Fibroblast of lung (primary cell): ENCODE results near the gene SAPCD2. TPM values are rescaled to one million over a fixed set of nuclear protein-coding genes. Genes with fewer than 3 reads are reported as not detected.

Source experiments
- DNase-seq, 2 donors: peaks; one replicate each; pipeline versions ENCODE4 v3.0.0 to v3.0.0-alpha.2; 2010; ENCODE audit warnings: low read depth in 2 of 2
- H2AFZ ChIP-seq: 2 replicates; pipeline ENCODE4 v1.5.1; 2012; ENCODE audit warnings: low read length, control low read depth, inconsistent platforms
- H3K27ac ChIP-seq: 2 replicates; pipeline ENCODE4 v1.5.1; 2011; ENCODE audit warnings: low read length, control low read depth; ENCODE audit not compliant: insufficient read depth
- H3K27me3 ChIP-seq: 2 replicates; pipeline ENCODE4 v1.5.1; 2011; ENCODE audit warnings: mild to moderate bottlenecking, low read length; ENCODE audit not compliant: control insufficient read depth, insufficient read depth
- H3K36me3 ChIP-seq: 2 replicates; pipeline ENCODE4 v1.5.1; 2011; ENCODE audit warnings: low read length; ENCODE audit not compliant: control insufficient read depth, insufficient read depth
- H3K4me1 ChIP-seq: 2 replicates; pipeline ENCODE4 v1.5.1; 2011; ENCODE audit warnings: low read length; ENCODE audit not compliant: control insufficient read depth, insufficient read depth; ENCODE audit errors: extremely low read depth
- H3K4me2 ChIP-seq: 2 replicates; pipeline ENCODE4 v1.5.1; 2011; ENCODE audit warnings: low read length, control low read depth; ENCODE audit not compliant: insufficient read depth; ENCODE audit errors: extremely low read depth
- H3K4me3 ChIP-seq, 4 experiments: fragments of 200-600 bp in 1 of 4; sonication (generic) in 1 of 4; replicated peaks in 1 of 4; 2 replicates each; pipeline ENCODE4 v1.5.1; 2011 to 2016; ENCODE audit warnings: low read length in 4 of 4, low read depth in 3 of 4, mild to moderate bottlenecking in 3 of 4, control low read depth in 2 of 4, inconsistent platforms in 1 of 4, mixed read lengths in 1 of 4; ENCODE audit not compliant: insufficient read depth in 1 of 4; ENCODE audit errors: control extremely low read depth in 1 of 4
- H3K79me2 ChIP-seq: 2 replicates; pipeline ENCODE4 v1.5.1; 2012; ENCODE audit warnings: mild to moderate bottlenecking, low read length, inconsistent platforms; ENCODE audit not compliant: control insufficient read depth, insufficient read depth
- H3K9ac ChIP-seq: 2 replicates; pipeline ENCODE4 v1.5.1; 2011; ENCODE audit warnings: mild to moderate bottlenecking, low read length, control low read depth; ENCODE audit not compliant: insufficient read depth
- H3K9me3 ChIP-seq: 2 replicates; pipeline ENCODE4 v1.5.1; 2012; ENCODE audit warnings: low read depth, low read length; ENCODE audit not compliant: control insufficient read depth, insufficient read depth
- H4K20me1 ChIP-seq: 2 replicates; pipeline ENCODE4 v1.5.1; 2011; ENCODE audit warnings: low read length; ENCODE audit not compliant: control insufficient read depth, insufficient read depth; ENCODE audit errors: extremely low read depth
- EZH2 ChIP-seq: IDR thresholded peaks from 2 replicates; pipeline ENCODE4 v1.5.1; 2012; ENCODE audit warnings: low read length, control low read depth, mild to moderate bottlenecking; ENCODE audit errors: missing control alignments
- polyA plus RNA-seq, 2 donors: library from polyadenylated mRNA; depleted of rRNA in 1 of 2; stranded (reverse) in 1 of 2; unstranded in 1 of 2; fragments of >200 nt; gene quantifications; 2 replicates each; pipeline ENCODE4 v1.2.1, GENCODE V29; 2011 to 2012; ENCODE audit warnings: missing spikeins in 1 of 2
- total RNA-seq: library from RNA; depleted of rRNA; stranded (reverse); fragments of >200 nt; gene quantifications from 2 replicates; pipeline ENCODE4 v1.2.1, GENCODE V29; 2014
- TF ChIP-seq, protein P1 (sequence below), 2 donors: IDR thresholded peaks in 1 of 2; conservative IDR thresholded peaks in 1 of 2; 1 replicate in 1 of 2; 2 replicates in 1 of 2; pipeline ENCODE4 v1.5.1; 2011 to 2012; ENCODE audit warnings: low read length in 2 of 2, control low read depth in 1 of 2, inconsistent platforms in 1 of 2, low read depth in 1 of 2, mild to moderate bottlenecking in 1 of 2

The SAPCD2 gene
- total and polyA plus RNA-seq, 2 donors (not counting 1 experiment from before 2014, with no cell fraction given): 0.85 to 2.8 TPM

- Histone ChIP-seq H3K4me2 (no peak overlapping the region), H3K27ac (no peak overlapping the region), H3K36me3 (no peaks in the 10 kb centered on the region), H2AFZ (no peak overlapping the region), H3K4me1 (peaks cover 10% of the 10 kb centered on the region), H3K79me2 (no peaks in the 10 kb centered on the region), H4K20me1 (no peaks in the 10 kb centered on the region), H3K27me3 (no peaks in the 10 kb centered on the region), H3K9me3 (no peaks in the 10 kb centered on the region), H3K9ac (no peak overlapping the region), H3K4me3 (no peak overlapping the region)
- no peak for TF ChIP-seq EZH2
- TF ChIP-seq, protein P1, sequence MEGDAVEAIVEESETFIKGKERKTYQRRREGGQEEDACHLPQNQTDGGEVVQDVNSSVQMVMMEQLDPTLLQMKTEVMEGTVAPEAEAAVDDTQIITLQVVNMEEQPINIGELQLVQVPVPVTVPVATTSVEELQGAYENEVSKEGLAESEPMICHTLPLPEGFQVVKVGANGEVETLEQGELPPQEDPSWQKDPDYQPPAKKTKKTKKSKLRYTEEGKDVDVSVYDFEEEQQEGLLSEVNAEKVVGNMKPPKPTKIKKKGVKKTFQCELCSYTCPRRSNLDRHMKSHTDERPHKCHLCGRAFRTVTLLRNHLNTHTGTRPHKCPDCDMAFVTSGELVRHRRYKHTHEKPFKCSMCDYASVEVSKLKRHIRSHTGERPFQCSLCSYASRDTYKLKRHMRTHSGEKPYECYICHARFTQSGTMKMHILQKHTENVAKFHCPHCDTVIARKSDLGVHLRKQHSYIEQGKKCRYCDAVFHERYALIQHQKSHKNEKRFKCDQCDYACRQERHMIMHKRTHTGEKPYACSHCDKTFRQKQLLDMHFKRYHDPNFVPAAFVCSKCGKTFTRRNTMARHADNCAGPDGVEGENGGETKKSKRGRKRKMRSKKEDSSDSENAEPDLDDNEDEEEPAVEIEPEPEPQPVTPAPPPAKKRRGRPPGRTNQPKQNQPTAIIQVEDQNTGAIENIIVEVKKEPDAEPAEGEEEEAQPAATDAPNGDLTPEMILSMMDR (conservative IDR thresholded peaks at IDR 0.05 in 1 of 2, IDR thresholded peaks at IDR 0.05 in 1 of 2; ENCODE audit: low read depth in 1 of 2, low read length in 2 of 2): no peak
- no peak for DNase-seq
These were observed 4.1 kb downstream of the SAPCD2 start for GRCh38 chr9:137066096-137066861.

- no peak overlapping the region for H3K4me2 ChIP-seq
- H3K27ac ChIP-seq: no peak overlapping the region
- H3K4me3 ChIP-seq: no peak overlapping the region
- H2AFZ ChIP-seq: no peak overlapping the region
- H3K36me3 ChIP-seq: no peaks in the 10 kb centered on the region
- TF ChIP-seq, protein P1 (conservative IDR thresholded peaks at IDR 0.05 in 1 of 2, IDR thresholded peaks at IDR 0.05 in 1 of 2; ENCODE audit: low read depth in 1 of 2, low read length in 2 of 2): no peak
- no peak for TF ChIP-seq EZH2
- no peaks in the 10 kb centered on the region for H3K27me3 ChIP-seq
- H3K9me3 ChIP-seq: no peaks in the 10 kb centered on the region
- H3K79me2 ChIP-seq: no peaks in the 10 kb centered on the region
- no peaks in the 10 kb centered on the region for H4K20me1 ChIP-seq
- DNase-seq: no peak
- H3K9ac ChIP-seq: no peak overlapping the region
- H3K4me1 ChIP-seq: peaks cover 5% of the 10 kb centered on the region
These were observed 4.9 kb downstream of the SAPCD2 start for GRCh38 chr9:137065336-137065967.

- H3K79me2 ChIP-seq: no peaks in the 10 kb centered on the region
- no peaks in the 10 kb centered on the region for H3K9me3 ChIP-seq
- H3K4me1 ChIP-seq: peaks cover 5% of the 10 kb centered on the region
- no peaks in the 10 kb centered on the region for H4K20me1 ChIP-seq
- no peak overlapping the region for H3K4me2 ChIP-seq
- H3K4me3 ChIP-seq: no peak overlapping the region
- H3K36me3 ChIP-seq: no peaks in the 10 kb centered on the region
- no peak overlapping the region for H2AFZ ChIP-seq
- no peak for TF ChIP-seq EZH2
- TF ChIP-seq, protein P1 (conservative IDR thresholded peaks at IDR 0.05 in 1 of 2, IDR thresholded peaks at IDR 0.05 in 1 of 2; ENCODE audit: low read depth in 1 of 2, low read length in 2 of 2): no peak
- no peaks in the 10 kb centered on the region for H3K27me3 ChIP-seq
- no peak for DNase-seq
- no peak overlapping the region for H3K27ac ChIP-seq
- no peak overlapping the region for H3K9ac ChIP-seq
These were observed 5.5 kb downstream of the SAPCD2 start for GRCh38 chr9:137064880-137065164.
